Measurements from ENCODE around the gene SELENON. TPM values are rescaled to one million over a fixed set of nuclear protein-coding genes. Genes with fewer than 3 reads are reported as not detected.

Gene SELENON
- total RNA-seq, 6 experiments from 2014 or later: 11.9 to 21.8 (median 17.8) TPM

DNA sequence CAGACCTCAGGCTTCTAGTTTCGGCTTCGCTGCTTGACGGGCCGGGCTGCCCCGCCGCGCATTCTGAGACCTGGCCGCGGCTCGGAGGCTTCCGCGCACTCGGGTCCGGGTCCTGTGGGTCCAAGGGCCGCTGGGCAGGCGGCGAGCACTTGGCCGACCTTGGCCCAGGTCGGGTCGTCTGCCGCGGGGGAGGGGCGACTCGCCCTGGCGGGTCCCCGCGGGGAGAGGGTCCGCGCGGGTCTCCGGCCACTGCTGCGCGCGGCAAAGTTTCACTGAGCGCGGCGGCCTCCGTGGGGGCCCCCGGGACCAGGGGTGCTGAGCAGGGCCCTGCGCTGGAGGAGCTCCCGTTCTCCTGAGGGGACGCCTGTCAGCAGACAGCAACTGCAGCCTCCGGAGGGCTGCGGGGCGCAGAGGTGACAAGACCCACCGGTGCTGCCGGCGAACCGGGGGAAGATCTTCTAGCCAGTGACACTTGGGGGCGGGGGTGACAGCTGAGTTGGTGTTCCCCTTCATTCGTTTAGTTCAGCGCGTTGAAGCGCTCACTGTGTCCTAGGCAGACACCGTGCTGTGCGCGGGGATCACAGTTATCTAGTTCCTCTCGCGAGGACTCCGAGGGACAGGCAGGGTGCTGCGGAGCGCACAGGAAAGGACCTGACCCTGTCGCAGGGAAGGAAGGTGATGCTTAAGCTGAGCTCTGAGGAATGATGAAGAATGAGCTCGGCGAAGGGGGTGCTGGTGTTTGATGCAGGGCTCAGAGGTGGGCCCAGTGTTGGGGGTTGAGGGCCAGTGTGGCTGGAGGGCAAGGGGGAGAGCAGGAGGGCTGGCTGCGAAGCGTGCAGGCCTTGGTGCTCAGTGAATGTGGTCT lies 20.5 kb downstream of the SELENON start:
- intact Hi-C loops (cut with DNase I): no loop called here
- WGBS (ENCODE audit: insufficient coverage, low coverage, low lambda C conversion rate, missing lambda C conversion rate): under 1% methylated on average over 11 of the region's 67 CpGs
- DNase-seq (peak in 2 of 3 donors; percentile 62 to 75), ATAC-seq (peak; percentile 45 to 56 (median 54))
- no peaks in the 10 kb centered on the region for H3K27me3 ChIP-seq
- peaks cover 0 to 34% (median 10%) of the 10 kb centered on the region in 4 donors for H3K4me1 ChIP-seq
- peak overlapping the region; percentile 72 to 99 (median 94) for H3K4me3 ChIP-seq
- H3K9me3 ChIP-seq: no peaks in the 10 kb centered on the region
- peaks cover 0 to under 1% (median 0%) of the 10 kb centered on the region in 4 donors for H3K36me3 ChIP-seq
- peak overlapping the region; percentile 73 to 97 (median 91) for H3K27ac ChIP-seq
- TF ChIP-seq POLR2A (IDR thresholded peaks at IDR 0.05): peak; percentile 15
- TF ChIP-seq, protein P1, sequence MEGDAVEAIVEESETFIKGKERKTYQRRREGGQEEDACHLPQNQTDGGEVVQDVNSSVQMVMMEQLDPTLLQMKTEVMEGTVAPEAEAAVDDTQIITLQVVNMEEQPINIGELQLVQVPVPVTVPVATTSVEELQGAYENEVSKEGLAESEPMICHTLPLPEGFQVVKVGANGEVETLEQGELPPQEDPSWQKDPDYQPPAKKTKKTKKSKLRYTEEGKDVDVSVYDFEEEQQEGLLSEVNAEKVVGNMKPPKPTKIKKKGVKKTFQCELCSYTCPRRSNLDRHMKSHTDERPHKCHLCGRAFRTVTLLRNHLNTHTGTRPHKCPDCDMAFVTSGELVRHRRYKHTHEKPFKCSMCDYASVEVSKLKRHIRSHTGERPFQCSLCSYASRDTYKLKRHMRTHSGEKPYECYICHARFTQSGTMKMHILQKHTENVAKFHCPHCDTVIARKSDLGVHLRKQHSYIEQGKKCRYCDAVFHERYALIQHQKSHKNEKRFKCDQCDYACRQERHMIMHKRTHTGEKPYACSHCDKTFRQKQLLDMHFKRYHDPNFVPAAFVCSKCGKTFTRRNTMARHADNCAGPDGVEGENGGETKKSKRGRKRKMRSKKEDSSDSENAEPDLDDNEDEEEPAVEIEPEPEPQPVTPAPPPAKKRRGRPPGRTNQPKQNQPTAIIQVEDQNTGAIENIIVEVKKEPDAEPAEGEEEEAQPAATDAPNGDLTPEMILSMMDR (IDR thresholded peaks at IDR 0.05): no peak

- DNase-seq: no peak
- intact Hi-C loops (cut with DNase I): no loop called here
- TF ChIP-seq, protein P1 (IDR thresholded peaks at IDR 0.05): no peak
- TF ChIP-seq POLR2A (IDR thresholded peaks at IDR 0.05): no peak
Observed at GRCh38 chr1:25821112-25821476, 21.1 kb downstream of the SELENON start.

GRCh38 chr1:25821630-25822091 lies 21.7 kb downstream of the SELENON start:
- intact Hi-C loops (cut with DNase I): no loop called here
- Histone ChIP-seq H3K27ac (peak overlapping the region in 1 of 3 donors; percentile 4), H3K4me1 (peaks cover 0 to 34% (median 10%) of the 10 kb centered on the region in 4 donors), H3K36me3 (peaks cover 0 to 12% (median 6%) of the 10 kb centered on the region in 4 donors), H3K27me3 (no peaks in the 10 kb centered on the region), H3K9me3 (no peaks in the 10 kb centered on the region), H3K4me3 (peak overlapping the region in 1 of 3 donors; percentile 94)
- 44% methylated on average over 5 of the region's 5 CpGs for WGBS (ENCODE audit: insufficient coverage, low coverage, low lambda C conversion rate, missing lambda C conversion rate)
- TF ChIP-seq, protein P1 (IDR thresholded peaks at IDR 0.05): no peak
- no peak for TF ChIP-seq POLR2A (IDR thresholded peaks at IDR 0.05)
- DNase-seq (no peak), ATAC-seq (peak in 1 of 4 donors; percentile 23)

More at GRCh38 chr1:25821112-25821476, 21.1 kb downstream of the SELENON start:
- Histone ChIP-seq H3K36me3 (peaks cover 0 to 7% (median under 1%) of the 10 kb centered on the region in 4 donors), H3K4me1 (peaks cover 0 to 34% (median 10%) of the 10 kb centered on the region in 4 donors), H3K27me3 (no peaks in the 10 kb centered on the region), H3K4me3 (peak overlapping the region; percentile 72 to 99 (median 94)), H3K27ac (peak overlapping the region in 2 of 3 donors; percentile 73 to 97), H3K9me3 (no peaks in the 10 kb centered on the region)
- no peak for ATAC-seq
- 11% methylated on average over 8 of the region's 10 CpGs for WGBS (ENCODE audit: insufficient coverage, low coverage, low lambda C conversion rate, missing lambda C conversion rate)

GRCh38 chr1:25825605-25826004 lies 25.6 kb downstream of the SELENON start:
- 92% methylated on average over 2 of the region's 2 CpGs for WGBS (ENCODE audit: insufficient coverage, low coverage, low lambda C conversion rate, missing lambda C conversion rate)
- H3K27me3 ChIP-seq: no peaks in the 10 kb centered on the region
- no peak overlapping the region for H3K27ac ChIP-seq
- intact Hi-C loops (cut with DNase I): no loop called here
- no peak for DNase-seq
- H3K9me3 ChIP-seq: no peaks in the 10 kb centered on the region
- H3K4me1 ChIP-seq: peaks cover 0 to 21% (median 3%) of the 10 kb centered on the region in 4 donors
- H3K4me3 ChIP-seq: no peak overlapping the region
- H3K36me3 ChIP-seq: peaks cover 5 to 52% (median 28%) of the 10 kb centered on the region in 4 donors
- ATAC-seq: no peak
- TF ChIP-seq, protein P1 (IDR thresholded peaks at IDR 0.05): no peak
- no peak for TF ChIP-seq POLR2A (IDR thresholded peaks at IDR 0.05)
